GM21367 (cell line): Measurements from ENCODE around the gene RIPOR3.
"Not testable (repeated sequence)": the region's sequence is repeated elsewhere in the genome, so short reads cannot be mapped to it uniquely, and the experiment has no call there.

Source experiments
- ATAC-seq: cut with Tn5 transposase; IDR thresholded peaks from one replicate; pipeline ENCODE4 v1.9.1; 2021; ENCODE audit not compliant: unreplicated experiment

The RIPOR3 gene

DNA sequence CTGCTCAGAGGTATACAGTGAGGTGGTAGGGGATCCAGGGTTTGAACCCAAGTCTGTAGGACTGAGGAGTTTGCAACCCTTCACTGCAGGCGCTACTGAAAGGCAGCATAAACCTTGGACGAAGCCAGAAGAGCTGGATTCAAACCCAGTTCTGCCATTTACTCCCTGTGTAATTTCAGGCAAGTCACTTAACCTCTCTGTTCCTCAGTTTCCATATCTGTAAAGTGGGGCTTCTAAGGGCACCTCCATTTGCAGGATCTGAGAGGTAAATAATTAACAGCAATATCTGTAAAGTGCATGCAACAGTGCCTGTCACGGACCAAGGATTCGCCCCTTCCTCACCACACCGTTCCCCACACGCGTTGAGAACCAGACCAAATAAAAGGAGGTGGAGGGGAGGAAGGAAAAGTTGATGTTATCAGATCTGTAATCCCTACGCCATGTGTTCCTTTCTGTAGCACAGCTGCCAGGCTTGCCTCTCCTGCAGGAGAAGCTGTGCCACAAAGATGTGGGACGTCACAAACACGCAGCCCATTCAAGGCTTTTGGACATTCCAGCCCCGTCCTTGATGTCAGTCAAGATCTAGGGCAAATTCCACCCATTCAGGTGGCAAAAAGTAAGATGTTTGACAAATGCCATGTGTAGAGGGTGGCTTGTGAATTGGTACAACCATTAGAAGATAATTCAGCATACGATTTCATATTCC, 9.8 kb downstream of the RIPOR3 start:
- no peak for ATAC-seq

DNA sequence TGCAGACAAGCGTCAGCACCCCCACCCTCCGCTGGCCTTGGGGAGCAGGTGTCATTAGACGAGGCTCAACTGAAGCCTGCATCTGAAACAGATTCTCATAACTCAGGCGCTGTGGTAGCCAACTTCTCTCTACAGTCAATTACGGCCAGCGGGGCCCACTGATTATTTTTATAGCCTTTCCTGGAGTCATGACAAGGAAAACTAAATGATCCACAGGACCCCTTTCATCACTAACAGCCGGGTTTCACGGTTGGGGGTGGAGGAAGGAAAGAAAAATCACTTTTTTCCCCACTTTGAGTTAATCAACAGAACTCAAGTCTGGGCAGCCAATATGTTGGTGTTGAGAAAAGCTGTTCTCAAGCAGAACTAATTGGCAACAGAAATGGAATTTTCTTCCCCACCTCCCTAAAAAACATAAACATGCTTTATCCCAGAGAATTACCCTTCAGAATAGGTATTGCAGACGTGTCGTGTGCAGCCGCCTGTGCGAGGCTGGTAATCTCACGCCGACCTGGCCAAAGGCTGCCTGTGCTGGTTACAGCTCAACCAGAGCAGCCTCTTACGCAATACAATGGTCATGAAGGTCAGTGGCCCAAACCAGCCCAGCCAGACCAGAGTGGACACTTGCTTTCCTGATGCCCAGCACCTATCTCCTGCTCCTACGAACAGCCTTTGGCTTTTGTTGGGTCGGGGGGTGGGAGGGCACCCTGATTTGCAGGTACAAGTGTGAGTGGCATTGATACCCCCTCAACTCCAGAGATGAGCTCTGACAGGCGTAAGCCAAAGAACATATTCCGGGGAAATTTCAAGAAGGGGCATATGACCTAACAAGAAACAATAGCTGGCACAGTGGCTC, 11.0 kb downstream of the RIPOR3 start:
- no peak for ATAC-seq

DNA sequence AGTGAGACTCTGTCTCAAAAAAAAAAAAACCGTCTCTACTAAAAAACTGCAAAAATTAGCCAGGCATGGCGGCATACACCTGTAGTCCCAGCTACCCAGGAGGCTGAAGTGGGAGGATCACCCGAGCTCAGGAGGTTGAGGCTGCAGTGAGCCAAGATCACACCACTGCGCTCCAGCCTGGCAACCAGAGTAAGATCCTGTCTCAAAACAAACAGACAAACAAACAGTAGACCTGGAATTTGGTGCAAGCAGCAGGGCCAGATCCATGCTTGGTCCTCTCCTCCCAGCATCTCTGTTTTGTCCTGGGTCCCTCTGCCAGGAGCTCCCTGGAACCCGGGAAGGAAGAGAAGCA, 11.6 kb downstream of the RIPOR3 start:
- ATAC-seq = no peak

DNA sequence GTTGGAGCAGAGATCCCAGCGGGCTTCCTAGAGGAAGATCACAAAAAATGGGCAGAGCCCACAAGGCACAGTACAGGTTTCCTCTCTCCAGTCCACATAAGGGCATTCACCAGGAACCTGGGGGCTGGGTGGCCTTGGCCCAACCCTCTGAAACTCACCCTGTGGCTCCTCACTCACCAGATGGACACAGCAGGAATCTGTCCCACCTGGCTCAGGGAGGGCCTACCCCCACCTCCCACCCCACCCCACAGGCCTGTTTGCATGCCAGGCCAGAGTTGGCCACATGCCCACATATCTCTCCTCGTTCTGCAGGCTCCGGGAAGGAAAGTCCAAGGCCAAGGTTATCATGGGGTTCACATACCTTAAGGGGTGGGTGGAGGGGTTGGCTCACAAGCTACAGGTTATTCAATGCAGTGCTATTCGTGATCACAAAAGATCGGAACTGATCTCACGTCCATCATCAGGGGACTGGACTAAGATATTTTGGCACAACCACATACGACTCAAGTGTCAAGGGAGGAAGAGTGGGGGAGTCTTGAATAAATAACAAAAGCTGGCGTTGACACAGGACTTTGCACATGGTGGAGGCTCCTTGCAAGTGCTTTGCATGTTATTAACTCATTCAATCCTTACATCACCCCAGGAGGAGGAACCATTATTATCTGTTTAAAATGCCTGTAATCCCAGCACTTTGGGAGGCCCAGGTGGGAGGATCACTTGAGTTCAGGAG, 13.0 kb downstream of the RIPOR3 start:
- no peak for ATAC-seq

GRCh38 chr20:50676858-50677257, 14.5 kb downstream of the RIPOR3 start:
- ATAC-seq = no peak

GRCh38 chr20:50676377-50676731, 15.0 kb downstream of the RIPOR3 start:
- not testable (repeated sequence) for ATAC-seq

DNA sequence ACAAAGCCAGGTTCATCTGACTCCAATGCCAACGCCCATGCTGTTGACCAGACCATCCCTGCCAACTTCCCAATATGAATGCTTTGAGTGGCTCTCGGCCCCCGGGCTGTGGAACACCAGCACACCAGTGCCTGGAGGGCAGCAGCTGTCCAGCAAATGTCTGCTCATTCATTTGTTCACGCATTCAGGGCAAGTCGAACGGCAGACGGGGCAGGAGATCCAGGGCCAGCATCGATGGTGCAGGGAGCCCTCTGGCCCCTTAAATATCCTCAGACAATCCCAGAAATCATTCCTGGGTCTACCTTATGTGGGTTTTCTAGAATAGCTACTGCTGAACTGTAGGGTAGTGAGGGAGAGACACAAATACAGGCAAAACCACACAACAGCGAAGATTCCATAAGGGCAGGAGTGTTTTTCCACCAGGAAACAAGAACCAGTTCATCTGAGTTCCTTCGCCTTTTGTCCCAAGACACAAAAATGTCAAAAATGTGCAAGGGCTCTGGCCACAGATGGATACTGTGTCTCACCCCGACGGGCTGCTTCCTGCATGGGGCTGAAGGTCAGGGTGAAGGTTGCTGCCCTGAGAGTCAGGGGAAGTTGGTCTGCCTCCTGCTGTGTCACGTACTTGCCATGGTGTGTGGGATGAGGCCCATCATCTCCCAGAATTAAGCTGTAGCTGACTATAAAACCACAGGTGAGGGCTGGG, 15.5 kb downstream of the RIPOR3 start:
- ATAC-seq = no peak

GRCh38 chr20:50674138-50674825, 17.1 kb downstream of the RIPOR3 start:
- no peak for ATAC-seq

DNA sequence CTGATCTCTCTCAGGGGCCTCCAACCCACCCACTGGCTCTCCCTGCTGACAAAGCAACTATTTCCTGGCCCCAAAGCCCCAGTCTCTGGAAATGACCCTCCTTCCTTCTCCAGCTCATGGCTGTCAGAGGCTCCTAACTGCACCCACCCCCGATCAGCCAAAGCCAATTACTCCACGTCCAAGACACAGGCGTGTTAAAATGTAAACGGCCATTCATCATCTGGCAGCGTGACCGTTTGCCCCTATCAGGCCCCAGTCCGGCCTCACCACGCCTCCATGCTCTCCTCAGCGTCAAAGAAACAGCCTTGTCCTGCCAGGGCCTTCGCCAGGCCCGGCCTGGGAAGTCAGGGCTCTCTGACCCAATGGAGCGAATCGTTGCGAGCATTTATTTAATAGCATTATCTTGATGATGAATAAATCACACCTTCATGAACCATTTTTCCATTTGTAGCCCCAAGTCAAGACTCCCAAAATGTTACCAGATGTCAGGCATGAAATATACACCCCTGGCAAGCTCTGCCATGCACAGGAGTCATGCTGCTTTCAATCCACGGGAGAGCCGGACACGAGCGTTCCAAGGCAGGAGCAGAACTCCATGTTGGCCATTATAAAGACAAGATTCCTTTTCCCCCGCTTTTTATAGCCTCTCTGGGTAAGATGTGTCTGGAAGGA, 17.7 kb downstream of the RIPOR3 start:
- ATAC-seq = no peak

DNA sequence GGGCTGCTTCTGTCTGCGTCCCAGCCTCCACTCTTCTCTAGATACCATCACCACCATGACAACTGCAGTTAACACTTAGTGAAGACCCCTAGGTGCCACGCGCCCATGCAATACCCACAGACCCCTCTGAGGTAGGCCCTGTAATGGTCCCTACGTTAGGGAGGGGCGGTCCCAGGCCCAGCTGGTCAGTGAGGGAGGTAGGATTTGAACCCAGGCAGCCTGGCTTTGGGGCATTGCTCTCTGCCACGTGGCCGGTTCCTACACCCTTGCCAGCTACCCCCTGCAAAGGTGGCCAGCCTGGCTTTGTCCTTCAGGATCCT, 18.2 kb downstream of the RIPOR3 start:
- no peak for ATAC-seq

GRCh38 chr20:50672400-50673145, 18.8 kb downstream of the RIPOR3 start:
- ATAC-seq = no peak

DNA sequence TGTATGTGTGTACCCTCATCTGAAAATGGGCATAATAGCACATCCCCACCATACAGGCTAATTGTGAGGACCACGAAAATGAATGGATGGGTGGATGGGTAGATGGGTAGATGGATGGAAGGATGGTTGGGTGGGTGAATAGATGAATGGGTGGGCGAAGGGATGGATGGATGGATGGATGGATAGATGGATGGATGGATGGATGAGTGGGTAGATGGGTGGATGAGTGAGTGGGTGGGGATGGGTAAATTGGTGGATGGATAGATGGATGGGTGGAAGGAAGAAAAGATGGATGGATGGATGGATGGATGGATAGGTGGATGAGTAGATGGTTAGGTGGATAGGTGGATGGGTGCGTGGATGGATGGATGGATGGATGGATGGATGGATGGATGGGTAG, 19.7 kb downstream of the RIPOR3 start:
- no peak for ATAC-seq

GRCh38 chr20:50671010-50671409, 20.3 kb downstream of the RIPOR3 start:
- ATAC-seq = not testable (repeated sequence)

DNA sequence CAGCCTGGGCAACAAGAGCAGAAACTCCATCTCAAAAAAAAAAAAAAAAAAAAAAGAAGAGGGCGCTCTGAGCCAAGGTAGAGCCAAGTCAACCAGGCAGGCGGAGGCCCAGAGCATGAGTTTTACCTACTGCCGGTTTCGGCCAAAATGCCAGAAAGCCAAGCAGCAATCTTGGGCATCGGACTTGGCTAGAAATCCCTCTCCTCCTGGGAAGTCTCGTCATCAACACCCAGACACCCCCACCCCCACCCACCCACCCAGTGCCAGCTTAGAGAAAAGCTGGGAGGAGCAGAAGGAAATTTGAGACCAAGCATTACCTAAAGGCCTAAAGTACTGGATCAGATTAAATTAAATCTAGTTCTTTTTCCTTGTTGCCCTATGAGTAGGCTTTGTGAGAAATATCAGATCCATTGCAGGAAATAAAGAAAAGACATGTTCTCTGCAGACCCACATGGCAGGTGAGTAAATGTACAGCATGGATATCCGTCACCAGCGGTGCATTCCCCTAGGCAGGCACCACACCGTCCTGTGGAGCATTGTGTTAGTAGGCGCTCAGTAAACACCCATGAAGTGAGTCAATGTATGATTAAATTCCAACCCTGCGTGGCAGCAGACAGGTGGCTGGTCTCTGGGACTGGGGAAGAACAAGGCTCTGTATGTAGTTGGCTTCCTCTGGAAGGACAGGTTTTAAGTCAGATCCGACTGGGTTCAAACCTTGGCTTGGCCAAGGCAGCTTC, 21.0 kb downstream of the RIPOR3 start:
- ATAC-seq = no peak

DNA sequence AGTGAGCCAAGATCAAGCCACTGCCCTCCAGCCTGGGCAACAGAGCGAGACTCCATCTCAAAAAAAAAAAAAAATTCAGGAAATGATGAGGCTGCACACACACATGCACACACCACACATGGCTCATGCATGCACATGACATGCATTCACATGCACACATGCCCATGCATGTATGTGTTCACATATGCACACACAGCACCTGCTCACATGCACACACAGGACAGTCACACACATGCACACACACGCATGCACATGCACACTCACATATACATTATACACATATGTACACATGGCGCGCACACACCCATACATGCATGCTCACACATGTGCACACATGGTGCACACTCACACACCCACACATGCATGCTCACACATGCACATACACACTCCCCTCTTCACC, 22.5 kb downstream of the RIPOR3 start:
- no peak for ATAC-seq

- no peak for ATAC-seq
These were observed 23.0 kb downstream of the RIPOR3 start for GRCh38 chr20:50668326-50668725.

GRCh38 chr20:50666709-50667298, 24.5 kb downstream of the RIPOR3 start:
- no peak for ATAC-seq

- ATAC-seq = no peak
These were observed 27.1 kb downstream of the RIPOR3 start for GRCh38 chr20:50664254-50664653.
